ENCODE measurements around the gene SPRYD7. TPM values are rescaled to one million over a fixed set of nuclear protein-coding genes. Genes with fewer than 3 reads are reported as not detected.

The SPRYD7 gene
- total RNA-seq, 1 experiment from 2014 or later: 20.7 TPM

DNA sequence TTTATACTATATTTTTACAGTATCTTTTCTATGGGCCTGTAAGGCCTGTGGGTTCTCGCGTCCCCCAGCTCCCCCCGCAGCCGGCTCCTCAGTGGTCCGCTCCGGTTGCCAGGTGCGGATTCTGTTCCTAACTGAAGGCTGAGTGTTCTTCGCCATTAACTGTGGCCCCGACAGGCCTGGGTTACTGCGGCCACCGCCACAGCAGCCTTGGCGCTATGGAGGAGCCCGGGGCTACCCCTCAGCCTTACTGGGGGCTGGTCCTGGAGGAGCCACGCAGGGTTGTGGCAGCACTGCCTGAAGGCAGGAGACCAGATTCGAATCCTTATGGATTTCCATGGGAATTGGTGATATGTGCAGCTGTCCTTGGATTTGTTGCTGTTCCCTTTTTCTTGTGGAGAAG is 45.8 kb downstream of the SPRYD7 start:
- H3K4me1 Mint-ChIP-seq (ENCODE audit: low read depth, unreplicated experiment): peaks cover under 1% of the 10 kb centered on the region
- H3K9me3 Mint-ChIP-seq (ENCODE audit: unreplicated experiment): no peaks in the 10 kb centered on the region
- ChIA-PET POLR2A (no interaction called here), CTCF (no interaction called here)
- no peak for TF ChIP-seq CTCF (IDR thresholded peaks at IDR 0.05; ENCODE audit: insufficient read depth in 1 of 2, low read depth in 1 of 2, low read length in 1 of 2, severe bottlenecking in 1 of 2, unreplicated experiment in 1 of 2)
- no peak overlapping the region for H3K4me3 Mint-ChIP-seq (ENCODE audit: unreplicated experiment)
- H3K4me3 ChIP-seq (ENCODE audit: low read depth, low read length): no peak overlapping the region
- H3K27ac Mint-ChIP-seq (ENCODE audit: unreplicated experiment): no peak overlapping the region
- intact Hi-C loops (cut with micrococcal nuclease; ENCODE audit: unreplicated experiment): no loop called here
- H3K27me3 ChIP-seq (replicated peaks; ENCODE audit: control insufficient read depth, insufficient read depth, low read length): no peaks in the 10 kb centered on the region
- H3K27me3 Mint-ChIP-seq (ENCODE audit: insufficient read depth, unreplicated experiment): no peaks in the 10 kb centered on the region
- no peaks in the 10 kb centered on the region for H3K36me3 Mint-ChIP-seq (ENCODE audit: insufficient read depth, unreplicated experiment)
- H3K4me1 ChIP-seq: no peaks in the 10 kb centered on the region
- BruUV-seq (replicated peaks): no TSS peak
- DNase-seq: no peak
- H3K9me3 ChIP-seq: peaks cover 7% of the 10 kb centered on the region; the same call in 1 of the 2 replicates
- no peaks in the 10 kb centered on the region for H3K36me3 ChIP-seq (ENCODE audit: control insufficient read depth, insufficient read depth, low read length)

GRCh38 chr13:49878682-49879081 is 57.5 kb downstream of the SPRYD7 start:
- CTCF ChIA-PET: no interaction called here
- H3K36me3 Mint-ChIP-seq (ENCODE audit: insufficient read depth, unreplicated experiment): no peaks in the 10 kb centered on the region

GRCh38 chr13:49877629-49878218 is 58.4 kb downstream of the SPRYD7 start:
- intact Hi-C loops (cut with micrococcal nuclease; ENCODE audit: unreplicated experiment): no loop called here
- BruUV-seq (replicated peaks): no TSS peak

More at GRCh38 chr13:49878682-49879081, 57.5 kb downstream of the SPRYD7 start:
- H3K4me1 ChIP-seq: peaks cover 7% of the 10 kb centered on the region; the same call in 1 of the 2 replicates
- TF ChIP-seq CTCF (IDR thresholded peaks at IDR 0.05; ENCODE audit: insufficient read depth in 1 of 2, low read depth in 1 of 2, low read length in 1 of 2, severe bottlenecking in 1 of 2, unreplicated experiment in 1 of 2): no peak
- BruUV-seq (replicated peaks): no TSS peak
- Mint-ChIP-seq H3K27me3 (ENCODE audit: insufficient read depth, unreplicated experiment) (no peaks in the 10 kb centered on the region), H3K4me3 (ENCODE audit: unreplicated experiment) (no peak overlapping the region), H3K4me1 (ENCODE audit: low read depth, unreplicated experiment) (no peaks in the 10 kb centered on the region), H3K27ac (ENCODE audit: unreplicated experiment) (no peak overlapping the region), H3K9me3 (ENCODE audit: unreplicated experiment) (peaks cover 54% of the 10 kb centered on the region)
- no peak for DNase-seq
- intact Hi-C loops (cut with micrococcal nuclease; ENCODE audit: unreplicated experiment): no loop called here
- H3K36me3 ChIP-seq (ENCODE audit: control insufficient read depth, insufficient read depth, low read length): no peaks in the 10 kb centered on the region
- H3K4me3 ChIP-seq (ENCODE audit: low read depth, low read length): no peak overlapping the region
- H3K9me3 ChIP-seq: peaks cover 63% of the 10 kb centered on the region
- no peaks in the 10 kb centered on the region for H3K27me3 ChIP-seq (replicated peaks; ENCODE audit: control insufficient read depth, insufficient read depth, low read length)
- POLR2A ChIA-PET: no interaction called here

More at GRCh38 chr13:49877629-49878218, 58.4 kb downstream of the SPRYD7 start:
- Mint-ChIP-seq H3K27me3 (ENCODE audit: insufficient read depth, unreplicated experiment) (no peaks in the 10 kb centered on the region), H3K4me3 (ENCODE audit: unreplicated experiment) (no peak overlapping the region), H3K27ac (ENCODE audit: unreplicated experiment) (no peak overlapping the region), H3K4me1 (ENCODE audit: low read depth, unreplicated experiment) (no peaks in the 10 kb centered on the region), H3K9me3 (ENCODE audit: unreplicated experiment) (peaks cover 50% of the 10 kb centered on the region), H3K36me3 (ENCODE audit: insufficient read depth, unreplicated experiment) (no peaks in the 10 kb centered on the region)
- H3K4me1 ChIP-seq: peaks cover 7% of the 10 kb centered on the region; the same call in 1 of the 2 replicates
- H3K36me3 ChIP-seq (ENCODE audit: control insufficient read depth, insufficient read depth, low read length): no peaks in the 10 kb centered on the region
- H3K4me3 ChIP-seq (ENCODE audit: low read depth, low read length): no peak overlapping the region
- ChIA-PET POLR2A (no interaction called here), CTCF (no interaction called here)
- H3K27me3 ChIP-seq (replicated peaks; ENCODE audit: control insufficient read depth, insufficient read depth, low read length): no peaks in the 10 kb centered on the region
- no peak for TF ChIP-seq CTCF (IDR thresholded peaks at IDR 0.05; ENCODE audit: insufficient read depth in 1 of 2, low read depth in 1 of 2, low read length in 1 of 2, severe bottlenecking in 1 of 2, unreplicated experiment in 1 of 2)
- peaks cover 66% of the 10 kb centered on the region for H3K9me3 ChIP-seq
- peak in 1 of 2 experiments; percentile 44 for DNase-seq
